ENCODE data around the gene EDDM3A.
"Not testable (repeated sequence)": the region's sequence is repeated elsewhere in the genome, so short reads cannot be mapped to it uniquely, and the experiment has no call there.

EDDM3A gene

DNA sequence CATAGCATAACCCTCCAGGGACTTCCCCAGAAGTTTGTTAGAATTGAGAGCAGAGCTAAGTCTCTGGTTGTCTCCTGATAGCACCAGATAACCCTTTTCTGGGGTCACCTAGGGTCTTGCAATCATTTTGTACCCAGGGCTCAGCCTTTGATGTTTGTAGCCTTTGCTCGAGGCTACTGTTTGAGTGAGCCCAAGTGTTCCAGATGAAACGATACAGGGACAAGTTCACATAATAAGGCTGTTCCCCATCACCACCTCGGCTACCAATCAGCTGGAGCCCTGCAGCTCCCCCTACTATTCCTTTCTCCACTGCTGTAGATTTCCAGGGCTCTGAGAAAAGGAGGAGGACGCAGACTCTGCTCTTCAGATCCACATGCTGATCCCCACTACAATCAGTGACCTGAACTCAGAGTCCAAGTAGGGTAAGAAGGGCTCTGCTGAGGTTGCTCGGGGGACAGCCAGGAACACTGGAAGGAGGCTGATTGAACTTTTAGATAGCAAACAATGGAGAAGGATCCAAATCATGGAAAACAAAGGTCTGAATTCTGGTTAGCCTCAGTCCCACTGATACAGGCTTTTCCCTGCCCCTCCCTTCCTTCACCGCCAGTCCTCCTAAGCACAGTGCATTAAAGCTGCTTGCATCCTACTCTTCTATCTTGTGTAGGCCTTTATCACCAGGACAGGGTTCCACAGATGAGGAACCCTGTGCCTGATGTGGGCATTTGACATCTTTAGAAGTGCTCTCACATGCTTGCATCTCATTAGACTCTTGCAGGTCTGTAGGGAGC is at the start of gene EDDM3A:
Gene EDDM3A (plus strand): TSS at position 317 of the 788 bp plus-strand sequence. CDS start 1,694 bp downstream, outside the sequence.
- no peak for DNase-seq

DNA sequence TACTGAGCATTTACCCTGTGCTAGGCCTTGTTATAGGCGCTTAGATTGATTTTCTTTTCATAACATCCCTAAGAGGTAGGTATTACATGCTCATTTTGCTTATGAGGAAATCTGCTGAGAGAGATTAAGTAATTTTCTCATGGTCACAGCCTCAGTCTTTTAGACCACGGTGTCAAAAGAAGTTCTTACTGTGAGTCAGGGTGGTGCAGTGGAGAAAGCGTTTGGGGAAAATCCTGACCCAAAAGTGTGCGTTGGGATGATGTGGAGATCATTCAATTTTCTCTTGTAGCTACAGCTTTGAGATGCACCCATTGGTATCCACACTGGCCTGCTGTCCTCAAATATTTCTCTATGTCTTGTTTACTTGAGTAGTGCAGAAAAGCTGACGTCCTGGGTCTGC is 48.9 kb upstream of the EDDM3A start:
- DNase-seq: no peak

- peak; percentile 83 for DNase-seq
Measured at GRCh38 chr14:20697273-20698017, 48.2 kb upstream of the EDDM3A start.

DNA sequence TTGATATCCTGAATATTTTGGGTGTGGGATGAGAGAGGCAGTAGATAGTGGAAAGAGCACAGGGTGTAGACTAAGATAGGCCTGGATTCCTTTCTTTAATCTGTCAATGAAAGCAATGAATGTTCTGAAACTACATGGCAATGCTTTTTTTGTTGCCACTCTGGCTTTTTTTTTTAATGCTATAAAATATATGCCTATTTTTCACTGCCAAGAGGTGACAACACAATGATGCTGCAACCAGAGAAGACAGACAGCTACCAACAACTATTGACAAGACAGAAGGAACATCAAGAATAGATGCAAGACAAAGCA is 47.7 kb upstream of the EDDM3A start:
- no peak for DNase-seq

- no peak for DNase-seq
Measured at GRCh38 chr14:20698934-20699333, 46.8 kb upstream of the EDDM3A start.

DNA sequence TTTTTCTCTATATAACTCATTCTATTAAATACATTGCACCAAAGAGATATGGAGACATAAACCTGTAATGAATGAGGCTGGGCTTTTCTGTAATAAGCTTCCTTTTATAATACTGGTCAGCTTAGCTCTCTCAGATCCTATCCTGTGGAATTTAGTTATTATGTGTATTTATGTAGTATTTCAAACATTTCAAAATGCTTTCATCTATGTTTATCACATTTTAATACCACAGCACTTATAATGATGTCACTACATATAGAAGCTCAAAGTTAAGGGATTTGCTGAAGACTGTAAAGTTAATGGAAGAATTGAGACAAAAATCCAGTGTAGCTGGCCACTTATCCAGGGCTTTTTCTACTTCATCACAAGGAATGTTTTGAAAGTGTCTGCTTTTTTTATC is 45.8 kb upstream of the EDDM3A start:
- no peak for DNase-seq

DNA sequence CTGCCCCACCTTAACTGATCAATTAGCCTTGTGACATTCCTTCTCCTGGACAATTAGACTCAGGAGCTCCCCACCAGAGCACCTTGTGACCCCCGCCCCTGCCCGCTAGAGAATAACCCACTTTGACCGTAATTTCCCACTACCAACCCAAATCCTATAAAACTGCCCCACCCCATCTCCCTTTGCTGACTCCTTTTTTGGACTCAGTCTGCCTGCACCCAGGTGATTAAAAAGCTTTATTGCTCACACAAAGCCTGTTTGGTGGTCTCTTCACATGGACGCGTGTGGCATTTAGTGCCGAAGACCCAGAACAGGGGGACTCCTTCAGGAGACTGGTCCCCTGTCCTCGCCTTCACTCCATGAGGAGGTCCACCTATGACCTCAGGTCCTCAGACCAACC is 44.7 kb upstream of the EDDM3A start:
- DNase-seq: not testable (repeated sequence)

DNA sequence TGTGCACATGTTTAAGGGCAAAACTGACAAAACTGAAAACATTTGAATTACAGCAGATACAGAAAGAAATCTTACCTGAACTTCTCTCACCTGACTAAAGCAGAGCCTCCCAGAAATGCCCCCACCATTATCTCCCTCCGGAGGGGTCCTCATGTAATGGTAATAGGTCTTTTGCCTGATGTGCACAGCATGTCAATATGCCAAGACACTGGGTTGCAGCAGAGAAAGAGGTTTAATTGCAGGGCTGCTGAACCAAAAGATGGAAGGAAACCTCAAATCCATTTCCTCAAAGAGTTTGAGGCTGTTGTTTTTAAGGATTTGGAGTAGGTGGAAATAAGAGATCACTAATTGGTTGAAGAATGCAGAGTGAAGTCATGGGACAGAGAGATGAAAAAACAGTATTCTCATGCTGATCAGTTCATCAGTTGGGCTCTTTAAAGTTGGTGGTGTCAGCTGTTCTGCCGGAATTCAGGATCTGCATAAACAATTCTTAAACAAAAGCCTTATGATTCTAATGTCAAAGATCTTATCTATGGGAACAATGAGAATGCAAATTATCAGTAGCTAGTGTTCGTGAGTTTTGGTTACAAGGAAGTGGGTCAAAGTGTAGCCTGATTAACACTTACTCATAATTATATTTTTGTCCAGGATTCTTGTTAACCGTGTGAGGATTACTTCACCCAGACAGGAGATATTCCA is 38.9 kb upstream of the EDDM3A start:
- no peak for DNase-seq

- DNase-seq: no peak
Measured at GRCh38 chr14:20707622-20708021, 38.1 kb upstream of the EDDM3A start.

DNA sequence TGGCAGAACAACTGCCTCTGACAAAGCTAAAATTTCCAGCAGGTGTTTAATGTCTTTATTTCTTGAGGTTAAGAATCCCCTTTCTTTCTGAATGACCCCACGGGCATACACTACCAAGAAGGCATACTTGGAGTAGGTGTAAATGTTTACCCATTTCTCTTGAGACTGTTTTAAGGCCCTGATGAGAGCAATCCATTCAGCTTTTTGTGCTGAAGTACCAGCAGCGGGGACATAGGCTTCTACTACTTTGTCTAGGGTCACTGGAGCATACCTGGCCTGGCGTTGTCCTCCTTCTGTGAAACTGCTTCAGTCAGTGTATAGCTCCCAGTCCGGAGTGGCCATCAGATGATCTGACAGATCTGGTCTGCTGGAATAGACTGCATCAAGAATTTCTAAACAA is 34.4 kb upstream of the EDDM3A start:
- no peak for DNase-seq

GRCh38 chr14:20711685-20712084 is 34.0 kb upstream of the EDDM3A start:
- DNase-seq: no peak

GRCh38 chr14:20712904-20713303 is 32.8 kb upstream of the EDDM3A start:
- no peak for DNase-seq

GRCh38 chr14:20714593-20715250 is 31.0 kb upstream of the EDDM3A start:
- no peak for DNase-seq

DNA sequence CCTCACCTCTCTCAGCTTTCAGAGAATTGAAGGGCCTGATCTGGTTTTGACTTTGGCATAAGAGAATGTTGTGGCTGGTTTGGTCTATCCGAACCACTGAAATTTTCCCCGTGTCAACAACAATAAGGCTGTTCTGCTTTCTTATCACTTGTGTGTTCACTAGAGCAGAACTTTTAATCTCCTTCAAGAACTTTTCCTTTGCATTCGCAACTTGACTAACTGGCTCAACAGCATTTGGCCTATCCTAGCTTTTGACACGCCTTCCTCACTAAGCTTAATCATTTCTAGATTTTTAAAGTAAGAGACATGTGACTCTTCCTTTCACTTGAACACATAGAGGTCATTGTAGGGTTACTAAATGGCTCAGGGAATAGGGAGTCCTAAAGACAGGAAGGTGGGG is 25.9 kb upstream of the EDDM3A start:
- DNase-seq: no peak

DNA sequence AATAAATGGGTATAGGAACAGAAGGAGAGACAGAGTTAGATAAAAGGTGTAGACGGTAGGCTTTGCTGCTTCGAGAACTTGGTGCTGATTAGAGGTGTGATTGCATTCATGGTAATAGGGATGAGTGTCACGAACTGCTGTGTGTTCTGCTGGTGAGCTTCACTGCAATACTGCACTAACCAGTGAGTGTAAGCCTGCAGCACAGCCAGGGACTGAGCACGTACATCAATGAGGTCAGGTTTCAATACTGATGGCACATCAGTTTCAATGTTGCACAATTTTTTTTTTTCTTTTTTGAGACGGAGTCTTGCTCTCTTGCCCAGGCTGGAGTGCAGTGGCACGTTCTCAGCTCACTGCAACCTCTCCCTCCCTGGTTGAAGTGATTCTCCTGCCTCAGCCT is 24.9 kb upstream of the EDDM3A start:
- DNase-seq: no peak

GRCh38 chr14:20722016-20722415 is 23.7 kb upstream of the EDDM3A start:
- DNase-seq: no peak

- no peak for DNase-seq
Measured at GRCh38 chr14:20723488-20723887, 22.2 kb upstream of the EDDM3A start.

- DNase-seq: not testable (repeated sequence)
Measured at GRCh38 chr14:20726121-20726520, 19.6 kb upstream of the EDDM3A start.

DNA sequence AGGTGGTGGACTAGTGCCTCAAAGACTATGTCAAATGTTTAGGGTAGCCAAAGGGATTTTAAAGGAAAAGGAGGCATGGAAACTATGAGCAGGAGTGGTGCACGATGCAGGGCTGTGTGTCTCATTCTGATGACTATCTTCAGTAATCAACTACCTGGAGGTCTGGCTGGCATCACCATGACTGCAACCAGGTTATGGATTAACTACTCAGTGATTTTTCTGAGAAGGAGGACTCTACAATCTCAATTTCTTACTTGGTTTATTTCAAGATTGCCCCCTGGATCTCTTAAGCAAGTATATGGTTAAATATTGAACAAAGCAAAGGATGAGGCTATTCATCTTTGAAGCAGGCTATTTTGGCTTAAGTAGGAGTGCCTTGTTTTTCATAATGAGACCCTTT is 19.2 kb upstream of the EDDM3A start:
- no peak for DNase-seq

GRCh38 chr14:20730891-20731290 is 14.8 kb upstream of the EDDM3A start:
- DNase-seq: no peak

DNA sequence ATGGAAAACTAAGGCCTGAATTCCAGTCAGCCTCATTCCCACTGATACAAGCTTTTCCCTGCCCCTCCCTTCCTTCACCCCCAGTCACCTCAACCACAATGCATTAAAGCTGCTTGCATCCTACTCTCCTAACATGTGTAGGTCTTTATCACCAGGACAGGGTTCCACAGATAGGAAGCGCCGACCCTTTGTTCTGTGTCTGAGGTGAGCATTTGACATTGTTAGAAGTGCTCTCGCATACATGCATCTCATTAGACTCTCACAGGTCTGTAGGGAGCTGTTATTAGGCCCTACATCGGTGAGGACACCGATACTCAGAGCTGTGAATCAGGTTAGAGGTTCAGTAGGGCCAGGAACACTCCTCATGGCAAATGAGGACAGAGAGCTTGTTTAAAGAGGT is 13.2 kb upstream of the EDDM3A start:
- DNase-seq: no peak

GRCh38 chr14:20732979-20733635 is 12.6 kb upstream of the EDDM3A start:
- DNase-seq: no peak
